GM11168 (cell line): Measurements from ENCODE around the gene NSUN6.
"Not testable (repeated sequence)": the region's sequence is repeated elsewhere in the genome, so short reads cannot be mapped to it uniquely, and the experiment has no call there.

Experiments
- in situ Hi-C: fragments of 300-500 bp; cut with MboI; formaldehyde crosslinking; loops from one replicate; pipeline ENCODE4 v1.12.0; 2022; ENCODE audit warnings: low sequenced_read_pairs; ENCODE audit not compliant: unreplicated experiment

Gene NSUN6

GRCh38 chr10:18570386-18570785, 81.0 kb downstream of the NSUN6 start:
- in situ Hi-C loops: not testable (repeated sequence)

GRCh38 chr10:18567343-18567856, 84.0 kb downstream of the NSUN6 start:
- in situ Hi-C loops: no loop called here

- in situ Hi-C loops: no loop called here
Measured at GRCh38 chr10:18566177-18566576, 85.2 kb downstream of the NSUN6 start.

- in situ Hi-C loops: no loop called here
Measured at GRCh38 chr10:18565006-18565405, 86.4 kb downstream of the NSUN6 start.

GRCh38 chr10:18563003-18563726, 88.2 kb downstream of the NSUN6 start:
- in situ Hi-C loops: no loop called here

GRCh38 chr10:18561861-18562551, 89.4 kb downstream of the NSUN6 start:
- in situ Hi-C loops: no loop called here

GRCh38 chr10:18557960-18558359, 93.4 kb downstream of the NSUN6 start:
- in situ Hi-C loops: no loop called here

- in situ Hi-C loops: no loop called here
Measured at GRCh38 chr10:18556522-18557147, 94.8 kb downstream of the NSUN6 start.

- in situ Hi-C loops: no loop called here
Measured at GRCh38 chr10:18554479-18554878, 96.9 kb downstream of the NSUN6 start.

- in situ Hi-C loops: no loop called here
Measured at GRCh38 chr10:18551473-18551872, 99.9 kb downstream of the NSUN6 start.

GRCh38 chr10:18549105-18549504, 102.3 kb downstream of the NSUN6 start:
- in situ Hi-C loops: no loop called here

- in situ Hi-C loops: no loop called here
Measured at GRCh38 chr10:18545621-18546305, 105.6 kb downstream of the NSUN6 start.

- in situ Hi-C loops: no loop called here
Measured at GRCh38 chr10:18542832-18543231, 108.6 kb downstream of the NSUN6 start.

GRCh38 chr10:18540195-18540594, 111.2 kb downstream of the NSUN6 start:
- in situ Hi-C loops: no loop called here

- in situ Hi-C loops: loop anchor here (5.0 kb wide), 1 partner anchor 48 kb away; no protein-coding TSS in a partner anchor
Measured at GRCh38 chr10:18539335-18539734, 112.1 kb downstream of the NSUN6 start.

GRCh38 chr10:18533896-18534295, 117.5 kb downstream of the NSUN6 start:
- in situ Hi-C loops: no loop called here

GRCh38 chr10:18532881-18533535, 118.4 kb downstream of the NSUN6 start:
- in situ Hi-C loops: no loop called here

GRCh38 chr10:18528292-18528691, 123.1 kb downstream of the NSUN6 start:
- in situ Hi-C loops: no loop called here

GRCh38 chr10:18527687-18528086, 123.7 kb downstream of the NSUN6 start:
- in situ Hi-C loops: no loop called here

- in situ Hi-C loops: no loop called here
Measured at GRCh38 chr10:18523858-18524257, 127.5 kb downstream of the NSUN6 start.
